GM19397 (cell line): Measurements from ENCODE around the gene NFIA.

Experiments used
- ATAC-seq: cut with Tn5 transposase; IDR thresholded peaks from one replicate; pipeline ENCODE4 v1.9.1; 2021; ENCODE audit warnings: mild to moderate bottlenecking, moderate library complexity; ENCODE audit not compliant: unreplicated experiment

Gene NFIA

DNA sequence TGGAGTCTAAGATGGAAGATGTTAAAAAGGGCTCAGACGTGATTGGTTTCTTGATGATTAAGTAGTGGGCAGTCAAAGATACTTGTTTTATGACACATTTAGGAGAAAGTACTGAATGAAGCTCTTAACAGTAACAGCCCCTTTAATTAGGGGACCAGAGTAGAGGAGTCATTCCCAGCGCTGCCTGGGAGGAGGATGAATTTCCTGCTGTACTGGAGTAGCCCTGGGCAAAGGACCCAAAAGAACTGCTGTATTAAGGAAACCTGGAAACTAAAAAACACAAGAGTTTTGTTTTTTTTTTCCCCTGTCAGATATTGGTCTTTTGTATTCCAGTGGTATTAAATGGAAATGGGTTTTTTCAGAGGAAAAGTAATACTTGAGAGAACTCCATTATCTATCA is 126.5 kb downstream of the NFIA start:
- ATAC-seq = no peak

DNA sequence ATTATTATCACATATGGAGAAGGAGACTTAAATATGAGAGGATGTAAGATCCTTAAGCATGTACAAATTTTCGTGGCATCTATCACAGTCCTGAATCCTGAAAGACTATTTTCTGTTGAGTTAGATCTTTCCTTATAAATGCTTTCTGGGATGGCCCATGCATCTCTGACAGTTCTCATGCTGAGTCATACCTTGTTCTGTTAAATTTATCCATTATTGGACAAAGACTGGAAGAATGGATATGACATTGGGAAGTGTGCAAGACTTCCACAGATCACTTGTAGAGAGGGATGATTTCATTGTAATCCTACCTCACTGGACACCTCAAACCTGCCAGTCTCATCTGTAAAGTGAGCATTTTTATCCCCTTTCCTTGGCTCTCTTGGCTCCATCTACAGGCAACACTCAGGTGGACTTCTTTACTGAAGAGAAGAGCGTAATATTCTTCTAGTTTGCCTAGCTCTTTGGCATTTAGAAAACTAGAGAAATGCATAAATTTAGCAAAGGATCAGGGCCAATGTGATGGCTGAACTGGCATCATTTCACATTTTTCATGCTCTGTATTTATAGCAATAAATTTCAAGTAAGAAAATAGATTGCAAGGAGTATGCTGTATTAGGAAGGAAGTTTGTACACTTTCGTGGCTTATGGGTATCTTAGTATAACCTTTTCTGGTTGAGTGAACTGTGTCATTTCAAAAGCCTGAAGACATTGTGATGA is 128.2 kb downstream of the NFIA start:
- no peak for ATAC-seq

- no peak for ATAC-seq
These were observed 131.1 kb downstream of the NFIA start for GRCh38 chr1:61213245-61214011.

- no peak for ATAC-seq
These were observed 132.8 kb downstream of the NFIA start for GRCh38 chr1:61215119-61215518.

- no peak for ATAC-seq
These were observed 133.4 kb downstream of the NFIA start for GRCh38 chr1:61215676-61216289.

- ATAC-seq = no peak
These were observed 138.2 kb downstream of the NFIA start for GRCh38 chr1:61220536-61220935.

DNA sequence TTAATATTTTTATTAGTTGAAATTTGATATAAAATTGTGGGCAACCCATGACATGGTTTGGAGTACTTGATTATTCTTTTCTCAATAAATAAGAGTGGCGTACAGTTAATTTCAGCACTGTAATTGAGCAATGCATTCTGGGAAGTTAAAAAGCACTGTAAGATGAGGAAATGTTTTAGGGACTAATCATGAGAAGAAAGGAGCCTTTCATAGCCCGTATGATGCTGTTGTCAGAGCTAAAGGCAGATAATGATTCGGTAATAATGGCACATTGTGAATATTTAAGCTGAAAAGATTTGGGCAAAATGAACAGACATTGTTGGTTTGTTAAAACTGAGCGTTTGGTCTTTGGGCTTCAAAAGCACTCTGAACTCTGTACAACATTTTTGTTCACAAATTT is 139.3 kb downstream of the NFIA start:
- no peak for ATAC-seq

- no peak for ATAC-seq
These were observed 139.9 kb downstream of the NFIA start for GRCh38 chr1:61222240-61222639.

- no peak for ATAC-seq
These were observed 140.8 kb downstream of the NFIA start for GRCh38 chr1:61223140-61223539.

- no peak for ATAC-seq
These were observed 142.2 kb downstream of the NFIA start for GRCh38 chr1:61224609-61225008.

DNA sequence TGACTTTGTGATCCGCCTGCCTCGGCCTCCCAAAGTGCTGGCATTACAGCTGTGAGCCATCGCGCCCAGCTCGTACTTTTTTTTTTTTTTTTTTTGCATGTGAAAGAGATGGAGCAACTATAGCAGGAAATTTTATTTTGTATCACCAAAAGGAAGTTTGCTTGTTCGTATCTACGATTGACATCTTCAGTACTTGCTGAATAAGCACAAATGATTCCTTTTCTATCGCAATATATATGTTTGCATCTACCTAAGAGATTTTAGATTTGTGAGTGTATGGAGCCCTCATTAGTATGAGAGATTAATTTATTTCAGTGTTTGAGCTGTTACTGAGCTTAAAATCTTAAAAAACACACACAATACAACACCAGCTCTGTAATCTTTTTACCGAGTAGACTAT is 143.1 kb downstream of the NFIA start:
- no peak for ATAC-seq

DNA sequence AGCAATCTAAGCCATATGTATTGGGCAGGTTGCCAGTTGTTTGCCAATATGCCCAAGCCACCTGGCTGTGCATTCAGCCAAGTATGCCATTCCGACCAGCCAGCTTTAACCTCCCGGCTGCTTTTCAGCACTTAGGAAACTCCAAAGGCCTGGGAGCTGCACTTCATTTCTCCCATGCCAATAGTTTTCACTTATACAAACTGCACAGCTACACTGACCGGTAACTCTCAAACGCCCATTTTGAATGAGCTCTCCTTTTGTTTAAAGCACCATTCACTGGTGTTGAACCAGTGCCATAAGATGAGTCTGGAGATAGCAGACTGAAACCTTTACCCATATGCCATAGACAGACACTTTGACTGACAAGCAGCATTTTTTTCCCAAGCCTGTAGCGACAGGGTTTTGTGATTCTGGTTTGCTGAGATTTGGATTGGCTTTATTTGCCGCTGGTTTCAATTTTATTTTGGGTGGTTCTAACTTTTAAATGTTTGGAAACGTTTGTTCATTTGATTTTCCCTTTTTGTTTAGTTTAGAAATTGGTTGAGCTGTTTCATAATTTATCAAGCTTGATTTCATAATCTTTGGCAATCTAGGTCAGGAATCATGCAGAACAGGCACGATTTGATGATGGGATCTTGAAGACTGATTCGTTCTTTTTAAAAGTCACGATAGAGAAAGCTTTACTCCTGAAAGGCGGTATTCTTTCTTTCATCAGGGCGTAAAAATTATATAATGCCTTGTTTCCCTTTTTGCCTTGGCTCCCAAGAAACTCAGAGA is 144.6 kb downstream of the NFIA start:
- no peak for ATAC-seq

DNA sequence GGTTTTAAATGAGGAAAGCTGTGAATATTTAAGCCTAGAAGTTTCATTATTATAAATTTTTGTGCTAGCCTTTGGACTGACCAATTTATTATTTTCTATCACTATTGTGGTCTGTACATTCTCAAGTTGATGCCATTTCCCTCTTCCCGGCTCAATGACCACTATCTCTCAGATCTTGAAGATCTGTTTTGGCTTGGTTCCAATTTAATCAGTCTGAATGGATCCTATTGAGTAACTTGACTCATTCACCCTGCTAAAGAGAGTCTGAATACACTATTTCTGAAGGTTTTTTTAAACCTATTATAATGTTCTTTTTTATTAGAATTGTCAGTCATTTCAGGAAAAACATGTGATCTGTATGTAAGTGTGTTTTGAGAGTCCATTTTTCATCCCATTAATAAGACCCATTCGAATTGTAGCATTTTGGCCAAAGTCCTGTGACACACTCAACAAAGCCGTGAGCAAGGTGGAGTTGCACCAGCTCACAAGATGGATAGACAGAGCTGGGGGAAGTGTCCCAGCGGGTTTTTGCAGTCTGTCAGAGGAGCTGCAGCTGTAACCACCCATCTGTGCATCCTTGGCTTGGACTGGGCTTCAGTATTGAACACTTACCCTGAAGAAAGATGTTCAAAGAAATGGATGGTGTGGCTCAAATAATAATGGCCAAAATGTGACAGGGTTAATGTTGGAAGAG is 145.6 kb downstream of the NFIA start:
- no peak for ATAC-seq

GRCh38 chr1:61230523-61230922 is 148.2 kb downstream of the NFIA start:
- no peak for ATAC-seq

GRCh38 chr1:61231795-61232194 is 149.4 kb downstream of the NFIA start:
- ATAC-seq = no peak

GRCh38 chr1:61233121-61233660 is 150.8 kb downstream of the NFIA start:
- ATAC-seq = no peak

DNA sequence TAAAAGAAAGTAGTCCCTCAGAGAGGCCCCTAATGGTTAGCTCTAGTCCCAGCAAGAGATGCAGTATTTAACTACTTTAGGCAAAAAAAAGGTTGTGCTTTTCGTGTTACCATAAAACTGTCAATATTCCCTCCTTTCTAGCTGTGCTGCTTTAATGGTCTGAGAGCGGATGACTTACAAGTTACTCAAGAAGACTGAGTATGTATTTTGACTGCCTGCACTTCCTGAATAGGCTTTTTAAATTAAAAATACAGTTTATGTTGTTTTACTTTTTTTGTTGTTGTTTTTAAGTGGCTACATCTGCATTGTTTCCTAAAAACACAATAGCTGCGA is 152.2 kb downstream of the NFIA start:
- no peak for ATAC-seq

DNA sequence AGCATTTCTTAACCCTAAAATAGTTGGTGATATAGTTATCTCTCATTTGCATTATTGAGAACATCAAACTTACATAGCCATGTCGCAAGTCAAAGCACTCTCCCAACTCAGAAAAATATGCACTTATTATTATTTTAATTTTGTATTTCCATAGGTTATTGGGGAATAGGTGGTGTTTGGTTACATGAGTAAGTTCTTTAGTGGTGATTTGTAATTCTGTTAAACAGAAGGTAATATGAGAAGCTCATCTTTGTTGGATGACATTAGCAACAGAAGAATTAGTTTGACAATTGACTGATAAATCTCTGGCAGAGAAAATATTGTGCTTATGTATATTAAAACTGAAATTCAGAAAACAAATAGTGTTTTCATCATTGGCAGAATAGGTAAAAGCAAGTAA is 154.8 kb downstream of the NFIA start:
- no peak for ATAC-seq

DNA sequence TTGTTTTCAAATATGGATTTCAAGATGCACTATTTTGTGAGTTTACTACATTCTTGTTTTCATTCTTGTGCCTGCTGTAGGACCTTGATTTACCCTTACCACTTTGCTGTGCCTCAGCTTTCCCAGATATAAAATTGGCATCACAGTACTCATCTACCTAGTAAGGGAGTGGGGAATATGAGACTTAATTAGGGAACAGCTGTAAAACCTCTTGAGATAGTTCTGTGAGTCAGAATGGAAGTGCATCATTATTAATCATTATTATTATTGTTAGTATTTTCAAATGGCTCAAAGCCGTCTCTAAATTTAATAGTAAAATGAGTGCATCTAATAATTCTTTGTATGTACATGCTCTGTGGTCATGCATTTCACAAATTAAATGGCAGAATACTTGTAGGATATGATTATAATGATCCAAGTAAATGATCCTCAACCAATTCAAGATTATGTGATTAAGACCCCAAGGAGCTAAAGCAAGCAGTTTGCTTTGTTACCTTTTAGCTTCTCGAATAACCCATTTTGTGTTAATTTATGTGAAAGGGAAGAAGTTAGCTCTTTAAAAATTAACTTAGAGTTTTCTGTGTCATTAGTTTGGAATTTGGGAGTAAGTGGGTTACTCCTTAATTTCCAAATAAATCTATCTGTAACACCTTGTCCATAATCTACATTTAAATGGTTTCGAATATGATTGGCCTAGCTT is 155.4 kb downstream of the NFIA start:
- no peak for ATAC-seq

DNA sequence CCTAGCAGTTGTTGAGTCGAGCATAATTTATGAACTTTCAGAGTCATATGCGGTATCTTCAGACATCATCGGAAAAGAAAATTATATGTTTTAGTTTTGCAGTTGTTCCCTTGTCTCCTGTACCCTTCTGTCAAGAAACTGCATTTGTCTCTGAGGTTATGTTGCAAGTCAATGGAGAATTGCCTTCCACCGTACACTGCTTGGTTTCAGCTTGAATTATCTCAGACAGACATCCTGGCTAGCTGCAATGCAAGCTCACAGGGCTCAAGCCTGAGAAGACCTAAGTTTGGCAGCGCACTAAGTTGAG is 156.0 kb downstream of the NFIA start:
- ATAC-seq = no peak
